ENCODE data around the gene TNP2.
"Not testable (repeated sequence)": the region's sequence is repeated elsewhere in the genome, so short reads cannot be mapped to it uniquely, and the experiment has no call there.

Gene TNP2

DNA sequence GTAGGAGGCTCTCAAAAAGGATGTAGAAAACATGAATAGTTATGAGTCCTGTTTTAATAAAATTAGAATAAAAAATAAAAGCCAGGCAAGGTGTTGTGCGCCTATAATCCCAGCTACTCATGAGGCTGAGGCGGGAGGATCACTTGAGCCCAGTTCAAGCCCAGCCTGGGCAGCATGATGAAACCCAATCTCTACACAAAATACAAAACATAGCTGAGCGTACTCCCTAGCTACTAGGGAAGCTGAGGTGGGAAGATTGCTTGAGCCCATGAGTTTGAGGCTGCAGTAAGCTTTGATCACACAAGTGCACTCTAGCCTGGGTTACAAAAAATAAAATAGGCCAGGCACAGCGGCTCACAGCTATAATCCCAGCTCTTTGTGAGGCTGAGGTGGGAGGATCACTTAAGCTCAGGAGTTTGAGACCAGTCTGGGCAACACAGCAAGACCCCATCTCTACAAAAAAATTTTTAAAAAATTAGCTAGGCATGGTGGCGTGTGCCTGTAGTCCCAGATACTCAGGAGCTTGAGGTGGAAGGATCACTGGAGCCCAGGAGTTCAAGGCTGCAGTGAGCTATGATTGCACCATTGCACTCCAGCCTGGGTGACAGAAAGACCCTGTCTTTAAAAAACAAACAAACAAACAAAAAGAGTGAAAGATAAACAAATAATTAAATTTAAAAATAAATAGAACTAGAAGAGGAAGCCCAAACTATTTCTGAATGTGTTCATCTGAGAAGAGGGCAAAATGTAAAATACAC is 29.2 kb upstream of the TNP2 start:
- no peaks in the 10 kb centered on the region for H3K36me3 ChIP-seq (ENCODE audit: control insufficient read depth, insufficient read depth, low read length)
- no peaks in the 10 kb centered on the region for H3K27me3 ChIP-seq (ENCODE audit: control insufficient read depth, insufficient read depth, low read length)
- peaks cover 13% of the 10 kb centered on the region for H3K4me1 ChIP-seq (ENCODE audit: control insufficient read depth, insufficient read depth, low read length)
- H3K4me3 ChIP-seq (ENCODE audit: low read length): no peak overlapping the region
- H3K9me3 ChIP-seq (ENCODE audit: control insufficient read depth, low read length): no peaks in the 10 kb centered on the region
- H3K9ac ChIP-seq (ENCODE audit: low read length): no peak overlapping the region

DNA sequence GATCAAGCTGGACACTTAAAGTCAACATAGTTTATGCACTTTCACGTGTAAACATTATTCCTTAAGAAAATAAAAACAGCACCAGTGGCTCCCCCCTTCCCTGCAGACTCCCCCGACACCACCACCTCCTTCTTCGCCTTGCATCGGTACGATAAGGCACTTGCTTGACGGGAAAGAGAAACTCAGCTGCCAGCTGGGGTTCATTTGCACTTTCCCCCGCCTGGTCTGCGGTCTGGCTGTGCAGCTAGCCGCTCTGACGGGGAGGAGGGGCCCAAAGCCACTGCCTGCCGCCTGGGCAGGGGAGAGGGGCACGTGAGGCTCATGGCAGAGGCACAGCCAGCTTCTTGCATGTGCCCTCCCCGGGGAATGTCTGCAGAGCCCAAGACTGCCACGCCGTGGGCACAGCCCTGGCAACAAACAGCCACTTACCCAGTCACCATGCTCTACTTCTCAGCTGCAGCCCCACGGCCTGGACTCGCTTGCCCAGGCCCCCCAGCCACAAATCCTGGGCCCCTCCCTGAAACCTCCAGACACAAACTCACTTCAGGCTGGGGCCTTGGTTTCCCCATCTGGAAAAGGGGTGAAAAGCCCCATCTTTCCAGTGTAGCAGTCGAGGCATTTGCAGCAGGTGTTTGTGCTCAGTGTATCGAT is 28.5 kb upstream of the TNP2 start:
- Histone ChIP-seq H3K4me3 (ENCODE audit: low read length) (no peak overlapping the region), H3K27me3 (ENCODE audit: control insufficient read depth, insufficient read depth, low read length) (no peaks in the 10 kb centered on the region), H3K36me3 (ENCODE audit: control insufficient read depth, insufficient read depth, low read length) (no peaks in the 10 kb centered on the region), H3K9ac (ENCODE audit: low read length) (no peak overlapping the region), H3K9me3 (ENCODE audit: control insufficient read depth, low read length) (no peaks in the 10 kb centered on the region), H3K4me1 (ENCODE audit: control insufficient read depth, insufficient read depth, low read length) (peaks cover 13% of the 10 kb centered on the region)

DNA sequence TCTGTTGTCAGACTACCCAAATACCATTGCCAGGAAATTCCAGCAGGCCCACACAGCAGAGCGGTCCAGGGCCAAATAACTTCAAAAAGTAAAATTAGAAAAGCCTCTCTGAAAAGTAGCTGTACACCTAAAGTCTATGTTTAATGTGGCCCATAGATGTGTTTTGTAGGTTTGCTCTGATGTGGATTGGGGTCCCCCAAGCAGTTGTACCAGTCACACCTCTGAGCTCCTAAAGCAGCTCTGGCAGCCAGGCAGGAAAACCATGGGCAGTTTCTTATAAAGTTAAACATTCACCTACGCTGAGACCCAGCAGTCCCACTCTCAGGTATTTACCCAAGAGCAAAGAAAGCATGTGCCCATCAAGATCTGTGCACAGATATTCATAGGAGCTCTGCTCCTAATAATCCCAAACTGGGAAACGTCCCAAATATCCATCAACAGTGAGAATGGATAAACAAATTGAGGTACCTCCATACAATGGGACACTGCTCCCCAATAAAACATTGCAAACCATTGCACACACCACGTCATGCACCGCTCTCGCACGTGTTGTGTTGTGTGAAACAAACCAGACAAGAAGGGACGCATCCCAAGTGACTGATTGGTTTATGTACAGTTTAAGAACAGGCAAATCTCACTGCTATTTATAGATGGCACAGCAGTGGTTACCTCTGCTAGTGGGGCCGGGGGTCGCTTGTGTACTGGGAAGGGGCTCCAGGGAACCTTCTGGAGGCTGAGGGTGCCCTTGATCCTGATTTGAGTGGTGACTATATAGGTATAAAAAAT is 27.8 kb upstream of the TNP2 start:
- peaks cover 13% of the 10 kb centered on the region for H3K4me1 ChIP-seq (ENCODE audit: control insufficient read depth, insufficient read depth, low read length)
- H3K4me3 ChIP-seq (ENCODE audit: low read length): no peak overlapping the region
- H3K9ac ChIP-seq (ENCODE audit: low read length): no peak overlapping the region
- no peaks in the 10 kb centered on the region for H3K36me3 ChIP-seq (ENCODE audit: control insufficient read depth, insufficient read depth, low read length)
- H3K27me3 ChIP-seq (ENCODE audit: control insufficient read depth, insufficient read depth, low read length): no peaks in the 10 kb centered on the region
- no peaks in the 10 kb centered on the region for H3K9me3 ChIP-seq (ENCODE audit: control insufficient read depth, low read length)

GRCh38 chr16:11296351-11296705 is 27.2 kb upstream of the TNP2 start:
- Histone ChIP-seq H3K36me3 (ENCODE audit: control insufficient read depth, insufficient read depth, low read length) (no peaks in the 10 kb centered on the region), H3K4me1 (ENCODE audit: control insufficient read depth, insufficient read depth, low read length) (peaks cover 13% of the 10 kb centered on the region), H3K27me3 (ENCODE audit: control insufficient read depth, insufficient read depth, low read length) (no peaks in the 10 kb centered on the region), H3K9ac (ENCODE audit: low read length) (no peak overlapping the region), H3K4me3 (ENCODE audit: low read length) (no peak overlapping the region), H3K9me3 (ENCODE audit: control insufficient read depth, low read length) (no peaks in the 10 kb centered on the region)

- H3K4me3 ChIP-seq (ENCODE audit: low read length): no peak overlapping the region
- H3K9ac ChIP-seq (ENCODE audit: low read length): no peak overlapping the region
- H3K27me3 ChIP-seq (ENCODE audit: control insufficient read depth, insufficient read depth, low read length): no peaks in the 10 kb centered on the region
- peaks cover 13% of the 10 kb centered on the region for H3K4me1 ChIP-seq (ENCODE audit: control insufficient read depth, insufficient read depth, low read length)
- H3K9me3 ChIP-seq (ENCODE audit: control insufficient read depth, low read length): no peaks in the 10 kb centered on the region
- H3K36me3 ChIP-seq (ENCODE audit: control insufficient read depth, insufficient read depth, low read length): no peaks in the 10 kb centered on the region
Observed at GRCh38 chr16:11295672-11296071, 26.5 kb upstream of the TNP2 start.

- Histone ChIP-seq H3K9ac (ENCODE audit: low read length) (no peak overlapping the region), H3K4me1 (ENCODE audit: control insufficient read depth, insufficient read depth, low read length) (peaks cover 6% of the 10 kb centered on the region), H3K27me3 (ENCODE audit: control insufficient read depth, insufficient read depth, low read length) (no peaks in the 10 kb centered on the region), H3K36me3 (ENCODE audit: control insufficient read depth, insufficient read depth, low read length) (no peaks in the 10 kb centered on the region), H3K9me3 (ENCODE audit: control insufficient read depth, low read length) (no peaks in the 10 kb centered on the region), H3K4me3 (ENCODE audit: low read length) (no peak overlapping the region)
Observed at GRCh38 chr16:11292076-11292748, 23.1 kb upstream of the TNP2 start.

DNA sequence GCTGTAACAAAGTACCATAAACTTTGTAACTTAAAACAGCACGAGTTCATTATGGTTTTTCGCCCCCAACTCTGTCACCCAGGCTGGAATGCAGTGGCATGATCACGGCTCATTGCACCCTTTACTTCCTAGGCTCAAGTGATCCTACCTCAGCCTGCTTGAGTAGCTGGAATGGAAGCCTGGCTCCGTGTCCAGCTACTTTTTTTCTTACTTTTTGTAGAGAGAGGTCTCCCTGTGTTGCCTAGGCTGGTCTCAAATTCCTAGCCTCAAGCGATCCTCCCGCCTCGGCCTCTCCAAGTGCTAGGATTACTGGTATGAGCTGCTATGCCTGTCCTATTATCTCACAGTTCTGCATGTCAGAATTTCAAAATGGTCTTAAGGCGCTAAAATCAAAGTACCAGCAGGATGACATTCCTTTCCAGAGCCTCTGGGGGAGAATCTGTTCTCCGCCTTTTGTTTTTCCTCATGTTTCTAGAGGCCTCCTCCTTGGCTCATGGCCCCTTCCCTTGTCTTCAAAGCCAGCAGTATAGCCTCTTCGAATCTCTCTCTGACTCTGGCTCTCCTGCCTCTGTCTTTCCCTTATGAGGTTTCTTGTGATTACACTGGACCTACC is 22.1 kb upstream of the TNP2 start:
- Histone ChIP-seq H3K27me3 (ENCODE audit: control insufficient read depth, insufficient read depth, low read length) (no peaks in the 10 kb centered on the region), H3K9me3 (ENCODE audit: control insufficient read depth, low read length) (no peaks in the 10 kb centered on the region), H3K4me3 (ENCODE audit: low read length) (no peak overlapping the region), H3K9ac (ENCODE audit: low read length) (no peak overlapping the region), H3K36me3 (ENCODE audit: control insufficient read depth, insufficient read depth, low read length) (no peaks in the 10 kb centered on the region), H3K4me1 (ENCODE audit: control insufficient read depth, insufficient read depth, low read length) (no peaks in the 10 kb centered on the region)

DNA sequence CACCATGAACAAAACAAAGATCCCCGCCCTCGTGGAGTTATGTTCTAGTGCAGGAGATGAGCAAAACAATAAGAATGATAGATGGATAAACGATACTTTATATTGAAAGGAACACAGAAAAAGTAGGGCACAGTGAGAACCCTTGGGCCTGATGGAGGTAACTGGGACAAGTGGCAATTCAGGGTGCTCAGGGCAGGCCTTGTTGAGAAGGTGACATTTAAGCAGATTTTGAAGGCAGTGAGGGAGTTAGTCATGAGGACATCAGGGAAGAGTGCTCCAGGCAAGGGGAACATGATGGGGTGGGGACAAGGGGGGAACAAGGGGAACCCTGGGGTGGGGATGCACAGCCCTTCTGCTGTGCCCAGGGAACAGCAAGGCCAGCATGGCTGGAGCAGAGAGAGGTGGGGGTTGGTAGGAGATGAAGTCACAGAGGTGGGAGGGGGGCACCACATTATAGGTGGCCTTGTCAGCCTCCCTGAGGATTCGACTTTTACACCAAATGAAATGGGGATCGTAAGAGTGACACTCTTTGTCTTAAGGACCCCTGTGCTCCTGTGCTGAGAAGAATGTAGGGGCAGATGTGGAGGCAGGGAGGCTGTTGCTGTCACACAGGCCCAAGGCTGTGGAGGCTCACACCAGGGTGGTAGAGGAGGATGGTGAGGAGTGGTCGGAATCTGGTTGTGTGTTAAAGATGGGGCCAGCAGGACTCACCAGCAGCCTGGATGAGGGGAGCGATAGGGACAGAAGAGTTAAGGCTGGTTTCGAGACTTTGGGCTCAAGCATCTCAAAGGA is 21.2 kb upstream of the TNP2 start:
- no peak overlapping the region for H3K9ac ChIP-seq (ENCODE audit: low read length)
- H3K4me1 ChIP-seq (ENCODE audit: control insufficient read depth, insufficient read depth, low read length): no peaks in the 10 kb centered on the region
- H3K9me3 ChIP-seq (ENCODE audit: control insufficient read depth, low read length): no peaks in the 10 kb centered on the region
- no peaks in the 10 kb centered on the region for H3K27me3 ChIP-seq (ENCODE audit: control insufficient read depth, insufficient read depth, low read length)
- H3K36me3 ChIP-seq (ENCODE audit: control insufficient read depth, insufficient read depth, low read length): no peaks in the 10 kb centered on the region
- H3K4me3 ChIP-seq (ENCODE audit: low read length): no peak overlapping the region

DNA sequence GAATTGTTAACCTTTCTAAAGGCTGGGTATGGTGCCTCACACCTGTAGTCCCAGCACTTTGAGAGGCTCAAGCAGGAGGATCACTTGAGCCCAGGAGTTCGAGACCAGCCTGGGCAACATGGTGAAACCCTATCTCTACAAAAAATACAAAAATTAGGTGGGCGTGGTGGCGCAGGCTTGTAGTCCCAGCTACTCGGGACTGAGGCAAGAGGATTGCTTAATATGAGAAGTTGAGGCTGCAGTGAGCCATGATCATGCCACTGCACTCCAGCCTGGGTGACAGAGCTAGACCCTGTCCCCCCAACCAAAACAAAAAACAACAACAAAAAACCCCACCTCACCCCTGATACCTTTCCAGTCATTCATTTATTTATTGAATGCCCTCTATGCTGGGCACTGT is 20.6 kb upstream of the TNP2 start:
- not testable (repeated sequence) for H3K4me3 ChIP-seq (ENCODE audit: low read length); H3K9ac ChIP-seq (ENCODE audit: low read length); H3K4me1 ChIP-seq (ENCODE audit: control insufficient read depth, insufficient read depth, low read length); H3K27me3 ChIP-seq (ENCODE audit: control insufficient read depth, insufficient read depth, low read length); H3K9me3 ChIP-seq (ENCODE audit: control insufficient read depth, low read length); H3K36me3 ChIP-seq (ENCODE audit: control insufficient read depth, insufficient read depth, low read length)

GRCh38 chr16:11289202-11289601 is 20.1 kb upstream of the TNP2 start:
- H3K36me3 ChIP-seq (ENCODE audit: control insufficient read depth, insufficient read depth, low read length): no peaks in the 10 kb centered on the region
- no peak overlapping the region for H3K9ac ChIP-seq (ENCODE audit: low read length)
- H3K4me3 ChIP-seq (ENCODE audit: low read length): no peak overlapping the region
- no peaks in the 10 kb centered on the region for H3K4me1 ChIP-seq (ENCODE audit: control insufficient read depth, insufficient read depth, low read length)
- H3K27me3 ChIP-seq (ENCODE audit: control insufficient read depth, insufficient read depth, low read length): no peaks in the 10 kb centered on the region
- no peaks in the 10 kb centered on the region for H3K9me3 ChIP-seq (ENCODE audit: control insufficient read depth, low read length)

DNA sequence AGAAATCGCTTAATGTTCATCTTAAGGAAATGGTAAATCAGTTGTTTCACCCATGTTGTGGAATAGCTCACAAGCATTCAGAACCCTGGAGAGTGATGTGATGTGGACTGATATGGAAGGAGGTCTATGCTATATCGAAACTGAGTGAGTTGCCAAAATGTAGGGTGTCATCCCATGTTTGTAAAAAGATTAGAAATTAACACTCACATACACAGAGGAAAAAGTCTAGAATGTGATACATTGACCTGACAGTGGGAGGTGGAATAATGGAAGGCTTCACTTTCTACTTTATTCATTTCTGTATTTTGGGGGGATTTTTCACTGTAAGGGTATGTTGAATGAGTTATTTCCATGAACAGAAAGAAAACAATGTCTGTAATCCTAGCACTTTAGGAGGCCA is 16.7 kb upstream of the TNP2 start:
- H3K9me3 ChIP-seq (ENCODE audit: control insufficient read depth, low read length): no peaks in the 10 kb centered on the region
- no peaks in the 10 kb centered on the region for H3K36me3 ChIP-seq (ENCODE audit: control insufficient read depth, insufficient read depth, low read length)

More for the DNA sequence above, 16.7 kb upstream of the TNP2 start:
- H3K9ac ChIP-seq (ENCODE audit: low read length): no peak overlapping the region
- no peaks in the 10 kb centered on the region for H3K27me3 ChIP-seq (ENCODE audit: control insufficient read depth, insufficient read depth, low read length)
- peaks cover 4% of the 10 kb centered on the region for H3K4me1 ChIP-seq (ENCODE audit: control insufficient read depth, insufficient read depth, low read length)
- H3K4me3 ChIP-seq (ENCODE audit: low read length): no peak overlapping the region

All from mucosa of stomach (tissue), 1 donor.